Aorta (tissue), 5 donors: Measurements from ENCODE around the gene FNDC3B. TPM values are rescaled to one million over a fixed set of nuclear protein-coding genes. Genes with fewer than 3 reads are reported as not detected.

Source experiments
- ATAC-seq: fragments of 200-7000 bp; cut with Tn5 transposase; one replicate; pipeline ENCODE4 v1.9.1; 2022; ENCODE audit warnings: moderate library complexity; ENCODE audit not compliant: low FRiP score
- DNase-seq, 2 donors: peaks; one replicate each; pipeline ENCODE4 v3.0.0-alpha.2; 2020
- H3K27ac ChIP-seq, 2 donors: one replicate each; pipeline ENCODE4 v1.5.1; 2013; ENCODE audit warnings: low read length in 2 of 2, mild to moderate bottlenecking in 2 of 2, moderate library complexity in 2 of 2, control low read depth in 1 of 2, inconsistent platforms in 1 of 2, low read depth in 1 of 2
- H3K27me3 ChIP-seq, 2 donors: one replicate each; pipeline ENCODE4 v1.6.1; 2013; ENCODE audit warnings: control low read depth in 1 of 2, low read length in 1 of 2, mild to moderate bottlenecking in 1 of 2, moderate library complexity in 1 of 2; ENCODE audit not compliant: insufficient read depth in 2 of 2, control insufficient read depth in 1 of 2
- H3K36me3 ChIP-seq, 2 donors: one replicate each; pipeline ENCODE4 v1.6.1; 2013; ENCODE audit warnings: control low read depth in 1 of 2, low read length in 1 of 2, mild to moderate bottlenecking in 1 of 2; ENCODE audit not compliant: insufficient read depth in 2 of 2, control insufficient read depth in 1 of 2
- H3K4me1 ChIP-seq, 2 donors: one replicate each; pipeline ENCODE4 v1.6.1; 2013; ENCODE audit warnings: low read length in 2 of 2, control low read depth in 1 of 2, mild to moderate bottlenecking in 1 of 2, moderate library complexity in 1 of 2; ENCODE audit not compliant: insufficient read depth in 2 of 2, control insufficient read depth in 1 of 2
- H3K4me3 ChIP-seq, 2 donors: one replicate each; pipeline ENCODE4 v1.5.1; 2013; ENCODE audit warnings: low read length in 2 of 2, control low read depth in 1 of 2, mild to moderate bottlenecking in 1 of 2
- H3K9me3 ChIP-seq: one replicate; pipeline ENCODE4 v1.6.1; 2013; ENCODE audit warnings: mild to moderate bottlenecking, low read length; ENCODE audit not compliant: control insufficient read depth
- WGBS, 2 donors: extraction: QIAGEN DNeasy Blood & Tissue Kit; methylation state at CpG; one replicate each; pipeline ENCODE4 v1.1.7; 2013; 5-methylcytosine and 5-hydroxymethylcytosine counted together
- intact Hi-C, 2 donors: fragments of 100-400 bp; cut with DNase I; formaldehyde crosslinking; loops; one replicate each; pipeline versions ENCODE4 v1.14.2 to v1.15.0; 2022
- polyA plus RNA-seq, 2 donors: library from polyadenylated mRNA; stranded (reverse); fragments of 200-250 nt; gene quantifications; one replicate each; pipeline ENCODE4 v1.2.3, GENCODE V29; 2013
- total RNA-seq, 2 donors: library from RNA; stranded (reverse); fragmentation: NEBNext Ultra II Directional; extraction: Animal tissue kit (Norgen Biotek cat#: 25700); gene quantifications; one replicate each; pipeline ENCODE4 v1.2.1, GENCODE V29; 2021
- donor health status: healthy with polysubstance abuse.
- donor health status: Bipolar disorder and iron deficiency.
- donor health status: DM: no; HTN: no; CAD: no.
- donor health status: DM: no; HTN: no; CAD: no.
- donor health status: DM: yes; HTN: yes; CAD: no.

FNDC3B gene
- total and polyA plus RNA-seq, 4 donors = 12.5 to 239 (median 120) TPM

DNA sequence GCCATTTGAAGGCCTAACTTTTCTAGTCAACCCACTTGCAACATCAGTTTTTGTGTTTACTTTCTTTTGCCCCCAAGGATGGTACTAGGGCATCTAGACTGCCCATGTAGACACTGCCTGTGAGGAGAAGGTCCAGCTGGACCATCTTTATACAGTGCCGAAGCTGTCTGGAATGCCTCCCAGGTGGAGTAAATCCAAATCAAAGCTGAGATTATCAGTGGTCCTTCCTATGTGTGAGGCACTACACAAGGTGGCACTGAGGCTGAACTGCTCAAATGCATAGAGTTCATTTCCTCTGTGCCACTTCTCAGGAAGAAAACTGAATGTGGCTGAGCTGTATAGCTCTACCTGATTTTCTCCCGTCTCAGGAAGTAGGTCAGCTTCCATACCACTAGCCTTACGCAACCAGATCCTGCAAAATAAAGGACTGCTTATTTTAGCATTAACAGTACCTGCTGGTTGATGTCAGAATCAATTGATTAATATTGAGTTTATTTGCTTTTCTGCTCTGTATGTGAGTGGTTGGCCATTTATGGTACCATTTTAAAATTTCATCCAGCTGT is 302.8 kb downstream of the FNDC3B start:
- Histone ChIP-seq H3K36me3 (peaks cover 1 to 2% of the 10 kb centered on the region in 2 donors), H3K4me3 (no peak overlapping the region), H3K4me1 (no peaks in the 10 kb centered on the region), H3K27ac (no peak overlapping the region), H3K27me3 (no peaks in the 10 kb centered on the region), H3K9me3 (no peaks in the 10 kb centered on the region)
- intact Hi-C loops = loop anchor here (5.0 to 10.0 kb wide), 3 partner anchors 305 to 697 kb away; partner anchors contain the start of gene FNDC3B (in 1 of the 2)
- ATAC-seq = peak; percentile 9
- no peak for DNase-seq
- WGBS, 2 donors = 70 to 80% methylated on average over 3 of the region's 3 CpGs

DNA sequence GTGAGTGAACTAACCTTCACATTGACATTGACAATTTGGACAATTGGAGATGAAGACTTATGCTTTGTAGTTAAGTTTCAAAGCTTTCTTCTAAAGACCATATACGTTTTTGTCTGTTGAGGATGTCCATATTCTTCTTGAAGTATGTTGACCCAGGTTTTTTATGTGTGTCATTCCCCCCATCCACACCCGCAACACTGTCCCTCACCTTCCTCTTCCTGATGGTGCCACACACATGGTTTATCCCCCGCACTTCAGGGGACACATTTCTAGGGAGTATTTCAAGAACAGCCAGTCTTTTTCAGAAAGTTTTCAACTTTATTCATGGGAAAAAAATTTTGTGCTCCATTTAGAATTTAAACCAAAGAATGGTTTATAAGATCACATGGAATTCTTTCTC is 303.7 kb downstream of the FNDC3B start:
- no peaks in the 10 kb centered on the region for H3K4me1 ChIP-seq
- intact Hi-C loops = loop anchor here (5.0 to 10.0 kb wide), 3 partner anchors 306 to 698 kb away; partner anchors contain the start of gene FNDC3B (in 1 of the 2)
- WGBS, 2 donors = 83 to 85% methylated on average over 3 of the region's 3 CpGs
- no peaks in the 10 kb centered on the region for H3K9me3 ChIP-seq
- H3K27ac ChIP-seq = no peak overlapping the region
- H3K27me3 ChIP-seq = no peaks in the 10 kb centered on the region
- no peak overlapping the region for H3K4me3 ChIP-seq
- H3K36me3 ChIP-seq = peaks cover 2 to 3% of the 10 kb centered on the region in 2 donors
- DNase-seq = no peak
- no peak for ATAC-seq

DNA sequence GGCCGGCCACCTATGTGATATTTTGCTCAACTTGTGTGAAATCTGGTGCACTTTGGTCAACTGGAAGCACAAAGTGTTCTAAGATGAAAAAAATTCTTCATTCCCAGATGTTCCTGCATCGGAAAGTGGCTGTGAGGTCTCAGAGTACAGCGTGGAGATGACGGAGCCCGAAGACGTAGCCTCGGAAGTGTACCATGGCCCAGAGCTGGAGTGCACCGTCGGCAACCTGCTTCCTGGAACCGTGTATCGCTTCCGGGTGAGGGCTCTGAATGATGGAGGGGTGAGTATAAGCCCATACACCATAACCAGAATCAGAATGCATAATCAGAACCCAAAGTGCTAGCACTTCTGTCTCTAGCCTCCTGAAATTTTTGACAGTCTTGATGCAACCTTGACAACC is 304.6 kb downstream of the FNDC3B start:
- Histone ChIP-seq H3K4me3 (no peak overlapping the region), H3K9me3 (no peaks in the 10 kb centered on the region), H3K36me3 (peaks cover 2 to 3% of the 10 kb centered on the region in 2 donors), H3K27ac (no peak overlapping the region), H3K27me3 (no peaks in the 10 kb centered on the region), H3K4me1 (no peaks in the 10 kb centered on the region)
- DNase-seq (no peak), ATAC-seq (no peak)
- 83 to 86% methylated on average over 12 of the region's 12 CpGs for WGBS, 2 donors
- intact Hi-C loops = loop anchor here (5.0 to 10.0 kb wide), 3 partner anchors 307 to 699 kb away; partner anchors contain the start of gene FNDC3B (in 1 of the 2)

DNA sequence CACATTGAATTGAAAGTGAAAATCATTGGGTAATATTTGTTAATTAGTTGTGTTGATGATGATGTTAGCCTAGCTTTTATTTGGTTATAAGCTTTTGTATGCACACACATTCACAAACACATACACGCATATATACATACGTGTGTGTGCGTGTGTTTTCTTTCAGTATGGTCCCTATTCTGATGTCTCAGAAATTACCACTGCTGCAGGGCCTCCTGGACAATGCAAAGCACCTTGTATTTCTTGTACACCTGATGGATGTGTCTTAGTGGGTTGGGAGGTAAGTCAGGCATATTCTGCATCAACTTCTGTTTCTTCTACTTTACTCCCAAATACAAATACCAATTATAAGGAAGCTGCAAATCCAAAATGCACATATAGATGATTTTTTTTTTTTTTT is 306.8 kb downstream of the FNDC3B start:
- Histone ChIP-seq H3K27me3 (no peaks in the 10 kb centered on the region), H3K36me3 (peaks cover 2 to 3% of the 10 kb centered on the region in 2 donors), H3K27ac (no peak overlapping the region), H3K9me3 (no peaks in the 10 kb centered on the region), H3K4me3 (no peak overlapping the region), H3K4me1 (no peaks in the 10 kb centered on the region)
- 70 to 73% methylated on average over 3 of the region's 3 CpGs for WGBS, 2 donors
- no peak for ATAC-seq
- DNase-seq = no peak
- intact Hi-C loops = loop anchor here in 1 of 2 donors (10.0 kb wide), 1 partner anchor 701 kb away; no protein-coding TSS in a partner anchor

DNA sequence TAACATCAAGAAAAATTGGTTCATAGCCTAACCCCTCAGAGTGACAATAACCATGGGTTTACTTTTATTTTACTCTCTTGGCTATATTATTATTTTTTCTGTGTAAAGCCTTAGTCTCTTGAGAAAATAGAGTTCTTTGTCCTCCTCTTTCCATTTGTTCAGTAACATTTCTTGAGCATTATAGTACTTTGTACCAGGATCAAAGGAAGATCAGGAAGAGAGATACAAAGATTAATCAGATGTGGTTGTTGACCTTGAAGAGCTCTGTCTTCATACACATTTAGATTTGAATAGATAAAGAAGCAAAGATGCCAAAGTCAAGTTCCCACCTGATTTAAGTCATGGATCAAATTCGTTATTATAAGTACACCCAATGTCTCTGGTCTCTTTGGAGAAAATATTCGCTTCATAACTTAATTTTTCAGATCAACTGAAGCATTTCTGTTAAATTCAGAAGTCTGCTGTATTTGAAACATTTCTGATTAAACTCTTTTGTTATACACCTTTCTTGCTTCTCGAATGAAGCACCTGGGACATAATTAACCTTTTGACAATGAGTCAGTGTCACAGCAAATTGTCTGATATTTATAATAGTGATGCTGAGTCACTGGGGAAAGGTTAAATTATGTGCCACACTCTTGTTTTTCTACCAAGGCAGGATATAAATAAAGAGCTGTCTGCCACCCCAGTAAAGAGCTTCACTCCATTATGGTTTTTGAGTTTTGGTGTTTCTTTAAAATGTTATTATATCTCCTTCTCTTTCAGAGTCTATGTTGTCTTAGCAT is 308.7 kb downstream of the FNDC3B start:
- intact Hi-C loops = loop anchor here in 1 of 2 donors (10.0 kb wide), 1 partner anchor 703 kb away; no protein-coding TSS in a partner anchor
- DNase-seq = no peak
- no peak overlapping the region for H3K4me3 ChIP-seq
- ATAC-seq = no peak
- no peaks in the 10 kb centered on the region for H3K4me1 ChIP-seq
- no peaks in the 10 kb centered on the region for H3K27me3 ChIP-seq
- H3K36me3 ChIP-seq = peaks cover 6 to 12% of the 10 kb centered on the region in 2 donors
- H3K27ac ChIP-seq = no peak overlapping the region
- 74 to 78% methylated on average over 3 of the region's 3 CpGs for WGBS, 2 donors
- no peaks in the 10 kb centered on the region for H3K9me3 ChIP-seq

DNA sequence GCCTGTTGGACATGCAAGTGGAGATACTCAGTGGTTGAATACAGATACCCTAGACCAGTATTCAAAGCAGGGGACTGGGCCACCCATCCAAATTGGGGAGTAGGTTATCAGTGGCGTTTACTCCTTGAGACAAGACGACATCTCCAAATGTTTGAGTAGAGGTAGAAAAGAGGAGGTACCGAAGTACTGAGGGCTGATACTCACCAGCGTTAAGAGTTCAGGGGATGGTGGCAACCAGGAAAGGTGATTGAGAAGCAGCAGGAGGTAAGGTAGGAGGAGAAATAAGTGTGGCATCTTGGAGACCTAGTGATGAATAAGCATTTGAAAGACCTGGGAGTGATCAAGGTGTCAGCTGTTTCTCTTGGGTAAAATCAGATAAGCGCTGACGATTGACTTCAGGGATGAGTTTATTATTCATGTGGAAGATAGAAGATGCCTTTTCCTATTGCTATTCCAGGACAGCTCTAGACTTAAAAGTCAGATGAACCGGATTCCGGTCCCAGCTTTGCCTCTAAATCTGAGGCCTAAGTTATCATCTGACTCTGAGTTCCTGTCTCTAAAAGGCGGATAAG is 312.6 kb downstream of the FNDC3B start:
- WGBS, 2 donors = 87 to 90% methylated on average over 9 of the region's 9 CpGs
- no peak for DNase-seq
- no peak for ATAC-seq
- Histone ChIP-seq H3K9me3 (no peaks in the 10 kb centered on the region), H3K27me3 (no peaks in the 10 kb centered on the region), H3K27ac (no peak overlapping the region), H3K36me3 (peaks cover 7 to 13% of the 10 kb centered on the region in 2 donors), H3K4me1 (no peaks in the 10 kb centered on the region), H3K4me3 (no peak overlapping the region)
- intact Hi-C loops = no loop called here

DNA sequence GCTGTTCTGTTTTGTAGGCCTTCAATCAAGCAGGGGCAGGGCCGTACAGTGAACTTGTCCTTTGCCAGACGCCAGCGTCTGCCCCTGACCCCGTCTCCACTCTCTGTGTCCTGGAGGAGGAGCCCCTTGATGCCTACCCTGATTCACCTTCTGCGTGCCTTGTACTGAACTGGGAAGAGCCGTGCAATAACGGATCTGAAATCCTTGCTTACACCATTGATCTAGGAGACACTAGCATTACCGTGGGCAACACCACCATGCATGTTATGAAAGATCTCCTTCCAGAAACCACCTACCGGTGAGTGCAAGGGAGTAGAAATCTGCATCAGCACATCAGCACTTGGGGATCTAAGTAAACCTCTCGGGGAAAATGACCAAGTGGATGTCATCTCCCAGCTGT is 313.4 kb downstream of the FNDC3B start:
- ATAC-seq (no peak), DNase-seq (no peak)
- Histone ChIP-seq H3K36me3 (peaks cover 5 to 10% of the 10 kb centered on the region in 2 donors), H3K4me3 (no peak overlapping the region), H3K9me3 (no peaks in the 10 kb centered on the region), H3K27me3 (no peaks in the 10 kb centered on the region), H3K4me1 (peaks cover 0 to under 1% of the 10 kb centered on the region in 2 donors), H3K27ac (no peak overlapping the region)
- intact Hi-C loops = no loop called here
- WGBS, 2 donors = 85% methylated on average over 10 of the region's 10 CpGs

DNA sequence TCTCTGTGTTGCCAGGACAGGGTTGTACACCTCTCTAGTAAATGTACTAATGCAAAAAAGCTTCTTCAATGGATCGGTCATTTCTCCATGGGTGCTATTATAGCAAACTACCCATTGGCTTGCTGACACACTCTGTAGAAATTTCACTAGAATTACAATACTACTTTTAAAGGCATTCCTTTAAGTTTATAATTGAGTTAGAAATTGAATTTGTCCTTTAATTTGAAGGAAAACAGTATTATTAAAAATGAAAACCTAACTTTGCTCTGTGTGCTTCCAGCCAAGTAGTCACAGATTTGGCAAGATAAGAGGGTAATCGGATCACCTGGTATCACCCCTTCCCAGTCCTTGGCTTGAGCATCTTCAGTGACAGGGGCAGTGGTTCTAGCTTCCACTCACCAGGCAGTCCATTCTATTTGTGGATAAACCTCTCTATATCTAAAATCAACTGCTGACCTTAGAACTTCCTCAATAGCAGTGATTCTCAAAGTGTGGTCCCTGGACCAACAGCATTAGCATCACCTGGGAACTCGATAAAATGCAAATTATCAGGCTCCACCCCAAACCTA is 315.6 kb downstream of the FNDC3B start:
- ATAC-seq (no peak), DNase-seq (no peak)
- Histone ChIP-seq H3K4me3 (no peak overlapping the region), H3K4me1 (peaks cover 0 to 3% of the 10 kb centered on the region in 2 donors), H3K27ac (peak overlapping the region in 1 of 2 donors; percentile 5), H3K36me3 (peaks cover 5 to 10% of the 10 kb centered on the region in 2 donors), H3K27me3 (no peaks in the 10 kb centered on the region), H3K9me3 (no peaks in the 10 kb centered on the region)
- WGBS, 2 donors = 72% methylated on average over 3 of the region's 3 CpGs
- intact Hi-C loops = no loop called here
